ENCODE data around the gene TYRP1.
"Not testable (repeated sequence)": the region's sequence is repeated elsewhere in the genome, so short reads cannot be mapped to it uniquely, and the experiment has no call there.

TYRP1 gene, protein sequence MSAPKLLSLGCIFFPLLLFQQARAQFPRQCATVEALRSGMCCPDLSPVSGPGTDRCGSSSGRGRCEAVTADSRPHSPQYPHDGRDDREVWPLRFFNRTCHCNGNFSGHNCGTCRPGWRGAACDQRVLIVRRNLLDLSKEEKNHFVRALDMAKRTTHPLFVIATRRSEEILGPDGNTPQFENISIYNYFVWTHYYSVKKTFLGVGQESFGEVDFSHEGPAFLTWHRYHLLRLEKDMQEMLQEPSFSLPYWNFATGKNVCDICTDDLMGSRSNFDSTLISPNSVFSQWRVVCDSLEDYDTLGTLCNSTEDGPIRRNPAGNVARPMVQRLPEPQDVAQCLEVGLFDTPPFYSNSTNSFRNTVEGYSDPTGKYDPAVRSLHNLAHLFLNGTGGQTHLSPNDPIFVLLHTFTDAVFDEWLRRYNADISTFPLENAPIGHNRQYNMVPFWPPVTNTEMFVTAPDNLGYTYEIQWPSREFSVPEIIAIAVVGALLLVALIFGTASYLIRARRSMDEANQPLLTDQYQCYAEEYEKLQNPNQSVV

DNA sequence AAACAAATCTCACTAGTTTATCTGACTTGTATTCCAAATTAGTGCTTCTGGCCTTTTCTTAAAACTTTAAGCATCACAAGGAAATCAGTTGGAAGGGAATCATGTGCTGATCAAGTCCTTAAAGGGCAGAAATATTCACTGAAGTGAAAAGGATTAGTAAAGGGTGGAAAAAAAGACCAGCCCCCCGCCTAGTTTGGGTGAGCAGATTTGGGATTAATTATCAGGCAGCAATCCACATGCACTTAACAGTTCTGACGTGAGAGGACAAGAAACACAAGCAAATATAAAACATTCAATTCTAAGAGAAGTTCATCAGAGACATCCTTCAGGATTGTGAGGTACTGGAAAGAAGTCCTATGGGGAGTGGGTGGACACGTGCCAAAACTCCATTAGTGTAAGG, at the start of gene TYRP1:
Gene TYRP1 (plus strand): TSS at position 245 of the 400 bp plus-strand sequence. CDS start 612 bp downstream, outside the sequence.
- DNase-seq = no peak

DNA sequence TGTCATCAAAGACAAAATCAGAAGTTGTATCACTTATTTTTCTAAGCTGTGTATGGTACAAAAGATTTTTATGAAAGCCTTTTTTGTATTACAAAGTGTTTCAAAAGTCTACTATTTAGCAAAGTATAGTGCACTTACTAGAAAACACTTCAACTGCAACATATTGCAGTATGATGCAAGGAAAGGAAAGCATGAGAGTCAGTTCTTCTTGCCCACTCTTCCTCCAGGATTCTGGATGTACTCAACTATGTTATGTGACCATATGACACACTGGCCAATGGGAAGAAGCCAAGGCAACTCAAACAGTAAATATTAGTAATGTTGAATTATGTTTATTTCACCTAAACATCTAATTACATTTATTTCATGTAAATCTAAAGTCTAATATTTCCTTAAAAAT, 49.5 kb upstream of the TYRP1 start:
- DNase-seq = no peak

DNA sequence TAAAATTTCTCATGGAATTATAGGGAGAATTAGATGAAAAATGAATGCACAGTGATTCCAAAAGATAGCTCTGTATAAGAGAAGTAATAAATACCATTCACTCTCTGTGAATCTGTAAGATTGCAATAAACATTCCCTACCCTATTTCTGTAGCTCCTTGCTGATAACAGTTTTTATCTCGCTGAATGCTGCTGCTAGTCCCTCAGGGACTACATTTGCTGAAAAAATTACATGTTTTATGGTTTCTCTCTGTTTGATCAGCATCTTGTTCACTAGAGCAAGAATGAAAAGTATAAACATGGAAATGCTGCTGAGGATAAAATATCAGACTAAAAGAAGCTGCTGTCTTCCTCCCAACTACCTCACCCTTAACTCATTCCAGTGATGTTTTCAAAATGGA, 44.3 kb upstream of the TYRP1 start:
- no peak for DNase-seq

GRCh38 chr9:12651125-12651524, 42.1 kb upstream of the TYRP1 start:
- no peak for DNase-seq

GRCh38 chr9:12652973-12653372, 40.2 kb upstream of the TYRP1 start:
- DNase-seq = no peak

GRCh38 chr9:12656803-12657202, 36.4 kb upstream of the TYRP1 start:
- no peak for DNase-seq

GRCh38 chr9:12657233-12657632, 36.0 kb upstream of the TYRP1 start:
- DNase-seq = no peak

- DNase-seq = no peak
These were observed 35.2 kb upstream of the TYRP1 start for GRCh38 chr9:12657998-12658397.

DNA sequence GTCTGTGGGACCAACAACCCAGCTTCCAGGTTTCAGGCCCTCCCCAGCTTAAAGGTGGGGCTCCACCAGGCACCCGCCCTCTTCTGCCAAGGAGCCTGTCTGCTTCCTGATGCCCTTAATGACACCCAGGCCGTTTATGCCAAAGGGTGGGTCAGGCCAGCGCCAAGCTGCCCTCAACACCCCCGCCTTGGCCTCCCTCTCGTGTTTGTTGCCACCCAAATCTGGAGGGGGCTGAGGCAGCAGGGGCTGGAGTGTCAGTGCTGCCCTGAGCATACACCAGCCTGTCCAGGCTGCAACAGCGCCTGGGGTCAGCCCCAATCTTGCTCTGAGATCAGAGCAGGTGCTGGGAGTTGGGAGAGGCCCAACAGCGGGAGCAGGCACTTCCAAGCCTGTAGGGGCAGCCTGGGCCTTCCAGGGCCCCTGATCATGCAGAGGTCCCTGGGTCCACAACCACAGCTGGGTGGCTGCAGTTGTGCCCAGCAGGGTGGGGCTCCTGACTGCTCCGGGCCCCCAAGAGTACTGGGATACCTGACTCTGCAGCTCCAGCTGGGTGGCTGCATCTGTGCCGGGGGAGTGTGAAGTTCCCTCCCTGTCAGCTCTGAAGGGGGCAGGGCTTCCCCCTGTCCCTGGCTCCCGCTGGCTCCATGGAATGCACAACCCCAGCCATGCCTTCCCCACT, 34.5 kb upstream of the TYRP1 start:
- no peak for DNase-seq

DNA sequence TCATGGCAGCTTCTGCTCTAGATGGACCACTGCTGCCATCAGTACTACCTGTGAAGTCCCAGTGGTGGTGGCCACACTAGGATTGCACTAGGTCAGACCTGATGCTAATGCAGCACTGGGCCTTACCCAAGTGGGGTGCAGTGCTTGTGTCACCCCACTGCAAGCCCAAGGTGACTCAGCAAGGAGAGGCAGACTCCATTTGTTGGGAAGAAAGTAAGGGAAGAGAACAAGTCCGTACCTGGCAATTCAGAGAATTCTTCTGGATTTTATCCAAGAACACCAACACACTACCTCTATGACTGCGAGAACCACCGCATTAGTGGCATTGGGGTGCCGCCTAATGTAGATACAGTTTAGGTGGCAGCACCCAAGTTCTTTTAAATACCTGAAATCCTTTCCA, 34.0 kb upstream of the TYRP1 start:
- no peak for DNase-seq

DNA sequence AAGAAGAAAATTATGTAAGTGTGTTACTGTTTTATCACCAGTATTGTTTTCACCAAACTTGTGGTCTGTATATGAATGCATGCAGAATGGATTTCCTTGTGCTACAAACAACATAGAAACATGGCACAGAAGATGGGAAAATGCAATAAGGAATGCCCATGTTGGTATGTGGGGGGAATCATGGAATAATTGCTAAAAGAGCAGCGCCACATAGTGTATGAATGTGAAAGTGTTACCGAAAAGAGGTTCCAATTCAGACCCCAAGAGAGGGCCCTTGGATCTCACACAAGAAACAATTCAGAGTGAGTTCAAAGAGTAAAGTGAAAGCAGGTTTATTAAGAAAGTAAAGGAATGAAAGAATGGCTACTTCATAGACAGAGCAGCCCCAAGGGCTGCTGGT, 26.4 kb upstream of the TYRP1 start:
- DNase-seq = no peak

DNA sequence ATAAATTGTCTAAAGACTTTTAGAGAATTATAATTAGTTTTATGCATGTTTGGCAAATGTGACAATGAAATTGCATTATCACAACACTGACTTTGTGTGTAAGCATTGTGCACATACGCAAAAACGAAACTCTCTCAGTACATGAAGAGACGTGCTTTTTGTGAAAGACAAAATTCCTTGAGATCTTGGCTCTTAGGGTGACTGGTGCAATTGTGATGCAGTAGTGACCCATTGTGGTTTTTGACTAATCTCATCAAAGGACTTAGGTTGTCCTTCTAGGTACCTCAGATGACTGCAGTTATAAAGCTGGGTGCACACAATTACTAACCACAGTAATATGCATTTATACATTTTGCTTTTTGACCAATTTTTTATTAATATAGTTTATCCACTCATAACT, 25.3 kb upstream of the TYRP1 start:
- no peak for DNase-seq

GRCh38 chr9:12670006-12670405, 23.2 kb upstream of the TYRP1 start:
- no peak for DNase-seq

- no peak for DNase-seq
These were observed 18.2 kb upstream of the TYRP1 start for GRCh38 chr9:12674961-12675360.

DNA sequence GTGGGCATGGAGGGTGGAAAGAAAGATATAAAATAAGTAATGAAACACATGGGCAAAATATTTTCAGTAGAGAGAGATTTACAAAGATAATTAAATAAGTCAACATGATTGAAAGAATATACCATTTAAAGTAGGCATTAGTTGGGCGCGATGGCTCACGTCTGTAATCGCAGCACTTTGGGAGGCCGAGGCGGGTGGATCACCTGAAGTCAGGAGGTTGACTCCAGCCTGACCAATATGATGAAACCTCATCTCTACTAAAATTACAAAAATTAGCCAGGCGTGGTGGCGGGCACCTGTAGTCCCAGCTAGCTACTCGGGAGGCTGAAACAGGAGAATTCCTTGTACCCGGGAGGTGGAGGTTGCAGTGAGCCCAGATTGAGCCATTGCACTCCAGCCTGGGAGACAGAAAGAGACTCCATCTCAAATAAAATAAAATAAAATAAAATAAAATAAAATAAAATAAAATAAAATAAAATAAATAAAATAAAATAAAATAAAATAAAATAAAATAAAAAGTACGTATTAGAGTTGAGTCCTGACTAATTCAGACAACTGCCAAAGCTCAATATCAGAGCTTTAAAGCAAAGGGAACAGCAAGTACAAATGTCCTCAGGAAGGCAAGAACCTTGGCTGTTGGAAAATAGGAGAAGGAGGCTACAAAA, 15.6 kb upstream of the TYRP1 start:
- not testable (repeated sequence) for DNase-seq

DNA sequence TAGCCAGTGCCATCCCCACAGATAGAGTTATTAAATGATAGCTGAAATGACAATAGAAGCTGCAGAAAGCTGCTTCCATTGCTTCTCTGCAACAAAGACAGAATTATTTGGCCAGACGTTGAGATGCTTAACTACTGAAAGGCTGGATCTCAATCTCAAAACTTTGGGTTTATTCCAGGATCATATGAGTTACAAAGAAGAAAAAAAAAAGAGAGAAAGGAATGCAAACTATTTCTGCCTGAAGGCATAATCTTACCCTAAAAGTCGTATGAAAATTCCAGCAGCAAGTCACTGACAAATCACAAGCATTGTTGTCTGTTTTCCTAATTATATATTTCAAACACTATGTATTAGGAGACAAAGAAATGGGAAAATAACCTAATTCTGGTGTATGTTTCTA, 12.8 kb upstream of the TYRP1 start:
- no peak for DNase-seq

GRCh38 chr9:12680757-12681156, 12.4 kb upstream of the TYRP1 start:
- DNase-seq = no peak

GRCh38 chr9:12681620-12682019, 11.6 kb upstream of the TYRP1 start:
- no peak for DNase-seq

DNA sequence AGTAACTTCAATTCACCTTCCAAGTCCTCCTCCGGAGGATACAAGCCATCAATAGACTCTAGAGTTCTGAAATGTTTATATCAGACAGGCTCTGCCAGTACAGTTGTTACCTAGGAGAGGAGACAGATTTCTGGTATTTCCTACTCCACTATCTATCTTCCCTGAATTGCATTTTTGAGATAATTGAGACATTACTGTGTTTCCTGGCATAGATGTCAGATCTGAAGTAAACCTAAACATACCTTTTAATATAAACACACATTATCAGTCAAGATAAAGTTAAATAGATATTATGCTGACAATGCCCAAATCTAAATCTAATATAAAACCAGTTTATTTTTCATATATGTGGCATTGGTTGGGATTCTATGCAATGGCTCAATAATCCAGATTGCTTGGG, 8.2 kb upstream of the TYRP1 start:
- no peak for DNase-seq

DNA sequence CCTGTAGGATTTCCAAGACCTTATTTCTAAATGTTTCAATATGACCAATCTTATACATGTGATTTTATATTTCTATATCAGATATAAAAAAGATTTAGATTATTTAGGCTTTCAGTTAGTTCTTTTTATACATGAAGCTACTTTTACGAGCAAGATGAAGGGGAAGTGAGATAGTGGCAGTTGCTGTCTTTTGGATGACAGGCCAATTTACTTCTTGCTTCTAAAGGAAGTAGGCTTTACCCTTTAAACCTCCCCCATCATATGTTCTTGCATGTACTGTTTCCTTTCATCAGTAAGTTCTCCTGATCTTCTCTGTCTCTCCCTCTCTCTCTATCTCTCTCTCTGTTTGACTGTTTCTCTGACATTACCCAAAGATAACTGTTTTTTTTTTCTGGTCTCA, 4.0 kb upstream of the TYRP1 start:
- no peak for DNase-seq

DNA sequence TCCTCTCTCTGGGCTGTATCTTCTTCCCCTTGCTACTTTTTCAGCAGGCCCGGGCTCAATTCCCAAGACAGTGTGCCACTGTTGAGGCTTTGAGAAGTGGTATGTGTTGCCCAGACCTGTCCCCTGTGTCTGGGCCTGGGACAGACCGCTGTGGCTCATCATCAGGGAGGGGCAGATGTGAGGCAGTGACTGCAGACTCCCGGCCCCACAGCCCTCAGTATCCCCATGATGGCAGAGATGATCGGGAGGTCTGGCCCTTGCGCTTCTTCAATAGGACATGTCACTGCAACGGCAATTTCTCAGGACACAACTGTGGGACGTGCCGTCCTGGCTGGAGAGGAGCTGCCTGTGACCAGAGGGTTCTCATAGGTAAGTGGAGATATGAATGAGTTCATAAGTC, 828 bp downstream of the TYRP1 start:
- DNase-seq = no peak

DNA sequence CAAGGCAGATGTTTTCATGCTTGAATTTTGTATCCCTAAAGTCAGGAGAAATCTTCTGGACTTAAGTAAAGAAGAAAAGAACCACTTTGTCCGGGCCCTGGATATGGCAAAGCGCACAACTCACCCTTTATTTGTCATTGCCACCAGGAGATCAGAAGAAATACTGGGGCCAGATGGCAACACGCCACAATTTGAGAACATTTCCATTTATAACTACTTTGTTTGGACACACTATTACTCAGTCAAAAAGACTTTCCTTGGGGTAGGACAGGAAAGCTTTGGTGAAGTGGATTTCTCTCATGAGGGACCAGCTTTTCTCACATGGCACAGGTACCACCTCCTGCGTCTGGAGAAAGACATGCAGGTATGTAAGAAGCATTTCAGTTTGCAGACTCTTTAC, 2.3 kb downstream of the TYRP1 start:
- DNase-seq = no peak

GRCh38 chr9:12696931-12697622, 3.9 kb downstream of the TYRP1 start:
- DNase-seq = no peak

Data from stimulated activated CD8-positive, alpha-beta memory T cell treated with anti-CD3 and anti-CD28 coated beads, Interleukin-4, amount 100 ng/mL, for 48 hours (primary cell).